DMS 273 (cell line): ENCODE results near the gene ZNF786.
"Not testable (repeated sequence)": the region's sequence is repeated elsewhere in the genome, so short reads cannot be mapped to it uniquely, and the experiment has no call there.

Experiments used
- DNase-seq: peaks from one replicate; lab custom pipeline; 2025; ENCODE audit not compliant: unreplicated experiment; lab: John Stamatoyannopoulos, UW

ZNF786 gene

GRCh38 chr7:149038641-149039040, 51.9 kb downstream of the ZNF786 start:
- DNase-seq = not testable (repeated sequence)

- DNase-seq = no peak
Measured at GRCh38 chr7:149036676-149037075, 53.8 kb downstream of the ZNF786 start.

DNA sequence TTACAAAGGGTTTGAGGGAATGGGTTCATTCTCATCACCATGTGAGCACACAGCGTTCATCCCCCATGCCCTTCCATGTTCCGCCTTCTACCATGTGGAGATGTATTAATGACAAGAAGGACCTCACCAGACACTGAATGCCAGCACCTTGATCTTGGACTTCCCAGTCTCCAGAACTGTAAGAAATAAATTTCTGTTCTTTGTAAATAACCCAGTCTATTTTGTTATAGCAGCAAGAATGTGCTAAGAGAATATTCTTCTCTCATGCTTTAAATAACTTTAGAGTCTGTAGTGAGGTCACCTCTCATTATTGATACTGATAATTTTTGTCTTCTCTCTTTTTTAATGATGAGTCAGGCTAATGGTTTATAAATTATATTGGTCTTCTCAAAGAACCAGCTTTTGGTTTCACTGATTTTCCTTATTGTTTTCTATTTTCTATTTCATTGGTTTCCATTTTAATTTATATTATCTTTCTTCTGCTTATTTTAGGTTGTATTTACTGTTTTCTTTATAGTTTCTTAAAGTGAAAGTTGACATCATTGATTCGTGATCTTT, 59.1 kb downstream of the ZNF786 start:
- DNase-seq = no peak

DNA sequence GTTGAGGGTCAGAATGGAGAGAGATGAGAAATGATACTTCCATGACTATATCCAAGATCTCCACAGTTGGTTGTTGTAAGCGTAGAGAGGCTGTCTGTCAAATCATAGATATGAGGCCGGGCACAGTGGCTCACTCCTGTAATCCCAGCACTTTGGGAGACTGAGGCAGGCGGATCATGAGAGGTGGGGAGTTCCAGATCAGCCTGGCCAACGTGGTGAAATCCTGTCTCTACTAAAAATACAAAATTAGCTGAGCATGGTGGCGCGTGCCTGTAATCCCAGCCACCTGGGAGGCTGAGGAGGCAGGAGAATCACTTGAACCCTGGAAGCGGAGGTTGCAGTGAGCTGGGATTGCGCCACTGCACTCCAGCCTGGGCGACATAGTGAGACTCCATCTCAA, 60.1 kb downstream of the ZNF786 start:
- not testable (repeated sequence) for DNase-seq

DNA sequence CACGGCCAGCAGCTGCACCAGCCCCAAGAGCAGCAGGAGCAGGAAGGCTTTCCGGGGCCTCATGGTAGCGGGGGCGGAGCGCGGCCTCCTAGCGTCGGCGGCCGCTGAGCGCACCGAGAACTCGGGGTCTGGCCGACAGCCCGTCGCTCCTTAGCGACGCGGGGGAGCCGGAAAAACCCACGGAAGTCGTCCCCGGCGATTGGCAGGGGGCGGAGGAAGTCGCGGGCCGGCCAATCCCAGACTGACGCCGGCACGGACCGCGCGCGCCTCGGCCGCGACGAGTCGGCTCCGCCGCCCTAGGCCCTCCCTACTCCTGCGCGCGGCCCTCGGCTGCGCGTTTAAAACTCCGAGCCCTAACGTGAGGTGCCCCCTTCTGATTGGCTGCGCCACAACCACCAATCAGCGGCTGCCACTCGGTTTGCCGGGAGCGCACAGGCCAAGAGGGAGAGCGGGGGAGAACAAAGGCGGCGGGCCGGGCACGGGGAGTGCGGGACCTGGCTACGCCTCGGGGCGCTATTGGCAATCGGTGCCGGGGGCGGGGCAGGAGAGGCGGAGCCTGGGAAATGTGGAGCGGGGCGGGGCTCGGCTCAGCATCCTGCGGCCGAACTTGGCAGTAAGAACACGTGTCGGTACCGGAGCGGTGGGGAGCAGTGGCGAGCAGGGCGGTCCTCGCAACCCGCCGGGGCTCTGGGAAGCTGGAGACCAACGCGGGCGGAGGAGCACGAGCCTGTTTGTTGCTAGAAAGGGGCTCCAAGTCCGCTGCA, 62.0 kb downstream of the ZNF786 start, which contains the start of gene PDIA4:
Gene PDIA4, minus strand, starts transcription at position 160 of the 764 bp plus-strand sequence. Its CDS starts 97 bp downstream, at position 63.
- DNase-seq = peak; percentile 100

GRCh38 chr7:149027611-149028345, 62.7 kb downstream of the ZNF786 start:
- DNase-seq = peak; percentile 76

DNA sequence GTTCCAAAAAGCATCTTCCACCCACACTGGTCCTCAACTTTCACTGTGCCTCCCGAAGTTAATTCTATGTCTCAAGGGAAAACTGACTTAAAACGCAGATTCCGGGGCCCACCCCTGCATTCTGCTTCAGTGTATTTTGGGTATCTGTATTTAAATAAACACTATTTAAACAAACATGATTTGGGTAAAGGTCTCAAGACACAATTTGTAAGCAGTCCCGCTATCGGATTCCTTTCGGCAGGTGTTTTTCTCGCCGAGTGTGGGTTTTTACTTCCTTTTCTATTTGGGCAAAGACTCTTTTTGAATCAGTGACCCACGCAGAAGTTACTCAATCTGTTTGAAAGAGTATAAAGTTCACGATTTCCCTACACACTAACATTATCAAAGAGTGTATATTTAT, 63.5 kb downstream of the ZNF786 start:
- no peak for DNase-seq

DNA sequence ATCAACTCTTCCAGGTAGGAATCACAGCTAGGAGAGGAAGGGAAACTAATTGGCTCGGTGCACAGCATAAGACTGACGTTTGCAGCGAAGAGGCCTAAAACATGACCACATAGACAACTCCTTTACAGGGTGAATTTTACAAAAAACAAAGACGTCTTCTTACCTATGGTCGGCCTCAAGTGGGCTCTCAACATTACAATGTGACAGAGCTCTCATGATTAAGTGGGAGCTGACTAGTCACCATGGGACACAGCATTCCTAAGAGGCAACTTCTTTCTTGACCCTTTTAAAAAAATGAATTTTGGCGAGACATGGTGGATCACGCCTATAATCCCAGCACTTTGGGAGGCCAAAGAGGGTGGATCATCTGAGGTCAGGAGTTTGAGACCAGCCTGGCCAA, 66.9 kb downstream of the ZNF786 start:
- DNase-seq = no peak

DNA sequence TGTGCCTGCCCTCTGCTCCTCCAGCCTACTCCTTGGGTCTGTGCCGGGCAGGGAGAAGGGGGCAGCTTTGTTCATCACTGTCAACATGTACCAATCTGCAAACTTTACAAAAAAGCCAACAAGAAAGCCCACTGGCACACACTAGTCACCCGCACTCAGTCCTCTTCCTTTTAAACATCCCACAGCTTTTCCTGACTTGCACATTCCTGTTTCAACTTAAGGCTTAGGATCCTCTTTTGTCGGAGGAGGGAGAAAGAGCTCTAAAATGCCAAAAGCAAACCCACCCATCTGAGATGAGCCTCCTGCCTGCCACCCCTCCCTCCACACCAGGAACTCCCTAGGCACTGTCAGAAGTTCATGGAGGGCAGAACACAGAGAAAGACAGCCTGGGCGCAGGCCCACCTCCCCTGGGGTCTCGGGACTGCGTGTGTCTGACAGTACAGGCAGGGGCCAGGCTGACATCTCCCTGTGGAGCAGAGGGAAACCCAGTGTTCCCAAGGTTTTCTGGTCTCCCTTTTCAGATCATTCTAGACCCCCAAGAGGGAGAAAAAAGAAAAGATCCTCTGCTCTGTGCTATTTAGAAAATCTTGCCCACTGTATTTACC, 67.7 kb downstream of the ZNF786 start:
- no peak for DNase-seq

DNA sequence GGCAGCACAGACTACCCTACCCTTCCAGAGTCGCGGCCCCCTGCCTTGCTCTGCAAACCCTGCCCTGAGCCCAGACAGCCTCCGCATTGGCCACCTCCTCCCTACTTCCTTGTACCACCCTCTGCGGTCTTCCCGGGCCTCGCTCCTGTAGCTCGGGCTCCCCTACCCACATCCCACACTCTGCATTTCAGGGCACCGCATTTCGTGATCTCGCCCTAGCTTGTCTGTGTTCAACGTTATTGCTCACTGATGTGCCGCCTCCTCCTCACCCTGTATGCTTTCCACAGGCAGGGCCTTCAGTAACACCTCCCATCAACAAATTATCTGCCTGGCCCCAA, 68.8 kb downstream of the ZNF786 start:
- DNase-seq = no peak

DNA sequence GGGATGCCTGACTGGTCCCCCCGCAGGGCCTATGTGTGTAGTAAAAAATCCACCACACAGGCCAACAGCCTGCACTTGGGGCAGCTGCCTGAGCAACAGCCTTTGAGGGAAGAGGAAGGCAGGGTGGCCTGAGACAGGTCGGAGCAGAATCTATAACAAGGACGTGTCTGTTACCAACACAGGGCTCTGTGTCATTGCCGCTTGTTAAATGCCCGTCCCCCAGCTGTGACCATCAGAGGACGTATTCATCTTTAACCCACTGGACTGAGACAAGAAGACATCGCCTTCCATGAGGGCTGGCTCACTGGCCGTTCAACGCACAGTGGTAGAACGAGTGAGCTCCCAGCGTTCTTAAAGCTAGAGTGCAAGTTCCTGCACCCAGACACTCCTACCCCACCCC, 70.0 kb downstream of the ZNF786 start:
- no peak for DNase-seq
